Liver (tissue), 9 donors: ENCODE data around the gene PTP4A2. TPM values are rescaled to one million over a fixed set of nuclear protein-coding genes. Genes with fewer than 3 reads are reported as not detected.

ENCODE experiments used
- DNase-seq: peaks from one replicate; pipeline ENCODE4 v3.0.0-alpha.2; 2017; ENCODE audit warnings: low spot score
- H3K27ac ChIP-seq, 2 donors: one replicate each; pipeline ENCODE4 v1.7.0; 2013; ENCODE audit warnings: inconsistent platforms in 2 of 2, low read length in 2 of 2, control low read depth in 1 of 2, low read depth in 1 of 2, mild to moderate bottlenecking in 1 of 2
- H3K27me3 ChIP-seq, 4 donors: one replicate each; pipeline versions ENCODE4 v1.6.1 to v1.7.0; 2013; ENCODE audit warnings: low read length in 3 of 4, inconsistent platforms in 1 of 4, mild to moderate bottlenecking in 1 of 4, moderate library complexity in 1 of 4; ENCODE audit not compliant: control insufficient read depth in 4 of 4, insufficient read depth in 4 of 4
- H3K36me3 ChIP-seq, 4 donors: one replicate each; pipeline versions ENCODE4 v1.6.1 to v1.7.0; 2013; ENCODE audit warnings: low read length in 3 of 4, mild to moderate bottlenecking in 3 of 4, low read depth in 1 of 4, moderate library complexity in 1 of 4; ENCODE audit not compliant: control insufficient read depth in 4 of 4, insufficient read depth in 3 of 4
- H3K4me1 ChIP-seq, 4 donors: one replicate each; pipeline versions ENCODE4 v1.6.1 to v1.7.0; 2013; ENCODE audit warnings: low read length in 3 of 4, mild to moderate bottlenecking in 3 of 4, moderate library complexity in 1 of 4; ENCODE audit not compliant: control insufficient read depth in 4 of 4, insufficient read depth in 4 of 4
- H3K4me3 ChIP-seq, 3 donors: one replicate each; pipeline versions ENCODE4 v1.6.1 to v1.7.0; 2013; ENCODE audit warnings: low read length in 3 of 3, control low read depth in 1 of 3, low read depth in 1 of 3, mild to moderate bottlenecking in 1 of 3
- H3K9ac ChIP-seq, 2 donors: one replicate each; pipeline ENCODE4 v1.7.0; 2013; ENCODE audit warnings: low read length in 2 of 2, mild to moderate bottlenecking in 2 of 2, moderate library complexity in 2 of 2, control low read depth in 1 of 2, low read depth in 1 of 2
- H3K9me3 ChIP-seq, 4 donors: one replicate each; pipeline versions ENCODE4 v1.6.1 to v1.7.0; 2013; ENCODE audit warnings: low read length in 3 of 4; ENCODE audit not compliant: control insufficient read depth in 4 of 4
- EGR1 ChIP-seq, 2 donors: IDR thresholded peaks; 2 replicates each; pipeline ENCODE4 v1.6.1; 2016 to 2018; ENCODE audit warnings: antibody characterized with exemption in 2 of 2, low read depth in 2 of 2
- FOXA1 ChIP-seq: IDR thresholded peaks from 2 replicates; pipeline ENCODE4 v1.6.1; 2016; ENCODE audit warnings: antibody characterized with exemption
- FOXA2 ChIP-seq: IDR thresholded peaks from 2 replicates; pipeline ENCODE4 v1.6.1; 2016; ENCODE audit warnings: antibody characterized with exemption
- GABPA ChIP-seq, 2 donors: IDR thresholded peaks in 1 of 2; conservative IDR thresholded peaks in 1 of 2; 2 replicates each; pipeline ENCODE4 v1.6.1; 2016; ENCODE audit warnings: antibody characterized with exemption in 2 of 2, mild to moderate bottlenecking in 1 of 2, moderate library complexity in 1 of 2
- HNF4A ChIP-seq, 2 donors: conservative IDR thresholded peaks; 2 replicates each; pipeline ENCODE4 v1.6.1; 2016; ENCODE audit warnings: antibody characterized with exemption in 2 of 2, mild to moderate bottlenecking in 2 of 2
- HNF4G ChIP-seq: IDR thresholded peaks from 2 replicates; pipeline ENCODE4 v1.6.1; 2016; ENCODE audit warnings: antibody characterized with exemption
- JUND ChIP-seq, 2 donors: IDR thresholded peaks; 2 replicates each; pipeline ENCODE4 v1.6.1; 2016; ENCODE audit warnings: antibody characterized with exemption in 2 of 2
- MAX ChIP-seq: IDR thresholded peaks from 2 replicates; pipeline ENCODE4 v1.6.1; 2016; ENCODE audit warnings: antibody characterized with exemption
- NR2F2 ChIP-seq: IDR thresholded peaks from 2 replicates; pipeline ENCODE4 v1.6.1; 2016; ENCODE audit warnings: antibody characterized with exemption
- RAD21 ChIP-seq, 2 donors: IDR thresholded peaks; 2 replicates each; pipeline ENCODE4 v1.6.1; 2016; ENCODE audit warnings: antibody characterized with exemption in 2 of 2, mild to moderate bottlenecking in 2 of 2
- RXRA ChIP-seq, 2 donors: IDR thresholded peaks; 2 replicates each; pipeline ENCODE4 v1.6.1; 2017 to 2018; ENCODE audit warnings: antibody characterized with exemption in 2 of 2, mild to moderate bottlenecking in 1 of 2
- SP1 ChIP-seq: IDR thresholded peaks from 2 replicates; pipeline ENCODE4 v1.6.1; 2018; ENCODE audit warnings: antibody characterized with exemption, mild to moderate bottlenecking
- TAF1 ChIP-seq: conservative IDR thresholded peaks from 2 replicates; pipeline ENCODE4 v1.6.1; 2016; ENCODE audit warnings: antibody characterized with exemption, mild to moderate bottlenecking
- YY1 ChIP-seq: IDR thresholded peaks from 2 replicates; pipeline ENCODE4 v1.6.1; 2016; ENCODE audit warnings: antibody characterized with exemption, mild to moderate bottlenecking
- ZBTB33 ChIP-seq: IDR thresholded peaks from 2 replicates; pipeline ENCODE4 v1.6.1; 2016; ENCODE audit warnings: antibody characterized with exemption
- WGBS: extraction: QIAGEN DNeasy Blood & Tissue Kit; methylation state at CpG from one replicate; pipeline ENCODE4 v1.1.7; 2013; 5-methylcytosine and 5-hydroxymethylcytosine counted together
- polyA plus RNA-seq, 2 donors: library from polyadenylated mRNA; stranded (reverse) in 1 of 2; unstranded in 1 of 2; fragments of 200-250 nt in 1 of 2; fragments of >200 nt in 1 of 2; fragmentation: Nextera tagmentation in 1 of 2; extraction: Ambion mirVana in 1 of 2; gene quantifications; one replicate each; pipeline versions ENCODE4 v1.2.1 to v1.2.3, GENCODE V29; 2013 to 2015
- total RNA-seq, 2 donors: library from RNA; depleted of rRNA; stranded (reverse); fragments of >200 nt; gene quantifications; one replicate each; pipeline ENCODE4 v1.2.3, GENCODE V29; 2014
- TF ChIP-seq, protein P1 (sequence below): IDR thresholded peaks from 2 replicates; pipeline ENCODE4 v1.6.1; 2016; ENCODE audit warnings: antibody characterized with exemption
- TF ChIP-seq, protein P2 (sequence below): fragments of 150-350 bp; IDR thresholded peaks from 2 replicates; pipeline ENCODE4 v1.5.1; 2017; ENCODE audit warnings: improper control_type of control experiment, low read depth, low read length; ENCODE audit not compliant: missing input control
- TF ChIP-seq, protein P3 (sequence below): IDR thresholded peaks from 2 replicates; pipeline ENCODE4 v1.6.1; 2016; ENCODE audit warnings: antibody characterized with exemption, mild to moderate bottlenecking
- donor health status: healthy.
- donor health status: healthy.
- donor health status: healthy.
- donor health status: healthy.
- donor health status: healthy.

Gene PTP4A2
- total and polyA plus RNA-seq, 4 donors: 47.7 to 98.1 (median 71.9) TPM

DNA sequence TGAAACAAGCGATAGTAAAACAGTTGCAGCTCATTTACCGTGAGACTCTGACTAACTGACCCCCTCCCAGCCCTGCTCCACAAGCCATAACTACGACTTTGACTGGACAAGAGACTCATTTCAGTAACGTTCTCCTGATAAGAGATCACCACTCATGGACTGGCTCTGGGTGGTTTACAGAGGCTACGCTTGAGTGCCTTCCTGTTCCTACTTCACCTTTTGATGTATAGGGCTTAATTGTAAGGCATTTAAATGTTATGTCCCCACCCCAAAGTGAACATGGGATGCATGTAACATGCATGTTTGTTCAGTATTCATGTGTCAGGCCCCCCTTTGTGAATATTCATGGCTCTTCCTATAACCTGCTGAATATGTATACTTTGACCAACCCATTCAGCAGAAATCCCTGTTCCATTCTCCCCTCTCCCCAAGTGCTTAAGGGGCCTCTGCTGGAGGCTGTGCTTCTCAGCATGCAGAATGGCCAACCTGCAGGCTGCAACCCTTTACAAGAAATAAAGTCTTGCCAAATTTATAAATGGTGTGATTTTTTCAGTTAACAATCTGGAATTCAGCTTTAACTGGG lies 71.6 kb downstream of the PTP4A2 start:
- no peak overlapping the region for H3K9ac ChIP-seq
- H3K27me3 ChIP-seq: no peaks in the 10 kb centered on the region
- no peak for DNase-seq
- 75% methylated on average over 5 of the region's 5 CpGs for WGBS
- H3K36me3 ChIP-seq: no peaks in the 10 kb centered on the region
- no peak overlapping the region for H3K27ac ChIP-seq
- H3K9me3 ChIP-seq: no peaks in the 10 kb centered on the region
- no peaks in the 10 kb centered on the region for H3K4me1 ChIP-seq
- TF ChIP-seq EGR1 (IDR thresholded peaks at IDR 0.05; ENCODE audit: low read depth in 2 of 2): no peak
- TF ChIP-seq, protein P1, sequence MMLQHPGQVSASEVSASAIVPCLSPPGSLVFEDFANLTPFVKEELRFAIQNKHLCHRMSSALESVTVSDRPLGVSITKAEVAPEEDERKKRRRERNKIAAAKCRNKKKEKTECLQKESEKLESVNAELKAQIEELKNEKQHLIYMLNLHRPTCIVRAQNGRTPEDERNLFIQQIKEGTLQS: no peak
- TF ChIP-seq RAD21 (IDR thresholded peaks at IDR 0.05): no peak
- no peak for TF ChIP-seq FOXA1
- TF ChIP-seq ZBTB33: no peak
- TF ChIP-seq MAX: no peak
- TF ChIP-seq NR2F2: no peak
- no peak for TF ChIP-seq TAF1
- TF ChIP-seq, protein P2, sequence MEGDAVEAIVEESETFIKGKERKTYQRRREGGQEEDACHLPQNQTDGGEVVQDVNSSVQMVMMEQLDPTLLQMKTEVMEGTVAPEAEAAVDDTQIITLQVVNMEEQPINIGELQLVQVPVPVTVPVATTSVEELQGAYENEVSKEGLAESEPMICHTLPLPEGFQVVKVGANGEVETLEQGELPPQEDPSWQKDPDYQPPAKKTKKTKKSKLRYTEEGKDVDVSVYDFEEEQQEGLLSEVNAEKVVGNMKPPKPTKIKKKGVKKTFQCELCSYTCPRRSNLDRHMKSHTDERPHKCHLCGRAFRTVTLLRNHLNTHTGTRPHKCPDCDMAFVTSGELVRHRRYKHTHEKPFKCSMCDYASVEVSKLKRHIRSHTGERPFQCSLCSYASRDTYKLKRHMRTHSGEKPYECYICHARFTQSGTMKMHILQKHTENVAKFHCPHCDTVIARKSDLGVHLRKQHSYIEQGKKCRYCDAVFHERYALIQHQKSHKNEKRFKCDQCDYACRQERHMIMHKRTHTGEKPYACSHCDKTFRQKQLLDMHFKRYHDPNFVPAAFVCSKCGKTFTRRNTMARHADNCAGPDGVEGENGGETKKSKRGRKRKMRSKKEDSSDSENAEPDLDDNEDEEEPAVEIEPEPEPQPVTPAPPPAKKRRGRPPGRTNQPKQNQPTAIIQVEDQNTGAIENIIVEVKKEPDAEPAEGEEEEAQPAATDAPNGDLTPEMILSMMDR: no peak
- no peak for TF ChIP-seq YY1
- no peak for TF ChIP-seq RXRA (IDR thresholded peaks at IDR 0.05)
- TF ChIP-seq FOXA2: no peak
- TF ChIP-seq SP1: no peak
- TF ChIP-seq, protein P3, sequence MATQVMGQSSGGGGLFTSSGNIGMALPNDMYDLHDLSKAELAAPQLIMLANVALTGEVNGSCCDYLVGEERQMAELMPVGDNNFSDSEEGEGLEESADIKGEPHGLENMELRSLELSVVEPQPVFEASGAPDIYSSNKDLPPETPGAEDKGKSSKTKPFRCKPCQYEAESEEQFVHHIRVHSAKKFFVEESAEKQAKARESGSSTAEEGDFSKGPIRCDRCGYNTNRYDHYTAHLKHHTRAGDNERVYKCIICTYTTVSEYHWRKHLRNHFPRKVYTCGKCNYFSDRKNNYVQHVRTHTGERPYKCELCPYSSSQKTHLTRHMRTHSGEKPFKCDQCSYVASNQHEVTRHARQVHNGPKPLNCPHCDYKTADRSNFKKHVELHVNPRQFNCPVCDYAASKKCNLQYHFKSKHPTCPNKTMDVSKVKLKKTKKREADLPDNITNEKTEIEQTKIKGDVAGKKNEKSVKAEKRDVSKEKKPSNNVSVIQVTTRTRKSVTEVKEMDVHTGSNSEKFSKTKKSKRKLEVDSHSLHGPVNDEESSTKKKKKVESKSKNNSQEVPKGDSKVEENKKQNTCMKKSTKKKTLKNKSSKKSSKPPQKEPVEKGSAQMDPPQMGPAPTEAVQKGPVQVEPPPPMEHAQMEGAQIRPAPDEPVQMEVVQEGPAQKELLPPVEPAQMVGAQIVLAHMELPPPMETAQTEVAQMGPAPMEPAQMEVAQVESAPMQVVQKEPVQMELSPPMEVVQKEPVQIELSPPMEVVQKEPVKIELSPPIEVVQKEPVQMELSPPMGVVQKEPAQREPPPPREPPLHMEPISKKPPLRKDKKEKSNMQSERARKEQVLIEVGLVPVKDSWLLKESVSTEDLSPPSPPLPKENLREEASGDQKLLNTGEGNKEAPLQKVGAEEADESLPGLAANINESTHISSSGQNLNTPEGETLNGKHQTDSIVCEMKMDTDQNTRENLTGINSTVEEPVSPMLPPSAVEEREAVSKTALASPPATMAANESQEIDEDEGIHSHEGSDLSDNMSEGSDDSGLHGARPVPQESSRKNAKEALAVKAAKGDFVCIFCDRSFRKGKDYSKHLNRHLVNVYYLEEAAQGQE: no peak
- no peak for TF ChIP-seq JUND (IDR thresholded peaks at IDR 0.05)
- no peak for TF ChIP-seq GABPA (IDR thresholded peaks at IDR 0.05 in 1 of 2, conservative IDR thresholded peaks at IDR 0.05 in 1 of 2)
- no peak for TF ChIP-seq HNF4G
- TF ChIP-seq HNF4A (conservative IDR thresholded peaks at IDR 0.05): no peak
- H3K4me3 ChIP-seq: no peak overlapping the region
